ENCODE data around the gene CALHM4. TPM values are rescaled to one million over a fixed set of nuclear protein-coding genes. Genes with fewer than 3 reads are reported as not detected.

The CALHM4 gene
- total and polyA plus RNA-seq, 2 of the 8 experiments (the other 6 are each of a cell fraction or from before 2014, with no cell fraction given): not detected

DNA sequence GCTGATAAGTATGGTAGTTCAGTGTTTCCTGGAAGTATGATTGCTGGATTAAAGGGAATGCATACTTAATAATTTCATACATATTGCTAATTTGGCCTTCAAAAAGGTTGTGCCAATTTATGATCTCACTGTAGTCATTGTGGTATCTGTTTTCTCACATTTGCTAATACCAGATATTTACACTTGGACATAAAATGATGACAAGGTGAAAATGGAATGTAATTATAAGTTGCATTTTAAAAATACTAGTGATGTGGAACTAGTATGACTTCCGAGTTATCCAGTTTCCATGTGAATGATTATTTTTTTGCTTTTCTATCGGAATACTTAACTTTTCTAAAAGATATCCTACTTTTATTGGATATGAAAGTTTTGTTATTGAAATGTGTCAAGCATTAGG is 33.2 kb downstream of the CALHM4 start:
- H4K8ac ChIP-seq (ENCODE audit: extremely low read depth, insufficient read depth, low read length): no peak overlapping the region
- no peak overlapping the region for H2BK120ac ChIP-seq (replicated peaks; ENCODE audit: low read depth, low read length)
- no peak overlapping the region for H2BK20ac ChIP-seq (ENCODE audit: low read length)
- no peak overlapping the region for H3K4ac ChIP-seq (replicated peaks; ENCODE audit: insufficient read length, low read depth, low read length)
- H3K56ac ChIP-seq (replicated peaks; ENCODE audit: insufficient read length, low read depth, low read length): no peak overlapping the region
- no peak overlapping the region for H2BK15ac ChIP-seq (ENCODE audit: low read length)
- no peak overlapping the region for H3K23ac ChIP-seq (ENCODE audit: insufficient read length)
- H3K9me3 ChIP-seq (ENCODE audit: insufficient read depth in 2 of 2, low read depth in 1 of 2, low read length in 1 of 2): no peaks in the 10 kb centered on the region
- WGBS, 2 experiments (ENCODE audit: extremely low coverage in 1 of 2, insufficient coverage in 1 of 2, insufficient read length in 1 of 2, insufficient replicate concordance in 2 of 2, low coverage in 1 of 2, low lambda C conversion rate in 2 of 2, missing lambda C conversion rate in 1 of 2): 91% methylated on average over 2 of the region's 2 CpGs; no CpG with 5 or more reads in 1 of the 2 experiments
- H3K4me3 ChIP-seq (ENCODE audit: extremely low read depth in 1 of 4, insufficient read depth in 2 of 4, low read depth in 3 of 4, low read length in 4 of 4): no peak overlapping the region
- no peak overlapping the region for H4K5ac ChIP-seq (ENCODE audit: insufficient read length, low read depth, low read length)
- H3K79me2 ChIP-seq (ENCODE audit: control insufficient read depth in 1 of 2, insufficient read depth in 2 of 2, low read length in 2 of 2): no peaks in the 10 kb centered on the region
- ChIA-PET CTCF (ENCODE audit: partially characterized antibody) (no interaction called here), POLR2A (ENCODE audit: partially characterized antibody) (interaction anchor here (1.2 kb wide), 1 partner anchor 29 kb away, joined by 5 read pairs; the partner anchor contains the start of gene RSPH4A)
- no peak for FAIRE-seq
- H2BK12ac ChIP-seq (ENCODE audit: low read depth, low read length): no peak overlapping the region
- H4K91ac ChIP-seq (replicated peaks; ENCODE audit: insufficient read length, low read length): no peak overlapping the region
- peaks cover 3% of the 10 kb centered on the region; the same call in 1 of the 2 replicates for H3K23me2 ChIP-seq (ENCODE audit: low read depth, low read length)
- no peaks in the 10 kb centered on the region for H4K20me1 ChIP-seq (replicated peaks in 1 of 2; ENCODE audit: control insufficient read depth in 1 of 2, insufficient read depth in 2 of 2, low read length in 2 of 2)
- H3K4me2 ChIP-seq (ENCODE audit: insufficient read depth in 1 of 2, low read depth in 2 of 2, low read length in 2 of 2): no peak overlapping the region
- no peaks in the 10 kb centered on the region for H3K4me1 ChIP-seq (replicated peaks in 1 of 4; ENCODE audit: control insufficient read depth in 3 of 4, insufficient read depth in 4 of 4, low read length in 3 of 4)
- H3K27ac ChIP-seq (ENCODE audit: low read depth, low read length): no peak overlapping the region
- H3K18ac ChIP-seq (ENCODE audit: extremely low read depth, low read length): no peak overlapping the region
- peaks cover 0 to 26% (median 4%) of the 10 kb centered on the region in 4 experiments; a peak in 5 of 8 replicates for H3K36me3 ChIP-seq (ENCODE audit: control insufficient read depth in 2 of 4, insufficient read depth in 4 of 4, low read length in 3 of 4)
- H2AK5ac ChIP-seq (ENCODE audit: low read depth, low read length): no peak overlapping the region
- no peak overlapping the region for H3K14ac ChIP-seq (ENCODE audit: insufficient read length)
- H3K9ac ChIP-seq (replicated peaks in 1 of 4; ENCODE audit: extremely low read depth in 1 of 4, low read depth in 3 of 4, low read length in 3 of 4): no peak overlapping the region
- no peak for DNase-seq (ENCODE audit: low read depth in 1 of 2, low spot score in 2 of 2)
- H2BK5ac ChIP-seq (ENCODE audit: low read depth, low read length): no peak overlapping the region
- TF ChIP-seq HDAC2 (IDR thresholded peaks at IDR 0.05; ENCODE audit: borderline replicate concordance in 1 of 2, low read depth in 2 of 2, low read length in 2 of 2) (no peak), TEAD4 (IDR thresholded peaks at IDR 0.05; ENCODE audit: low read depth, low read length) (no peak), SIRT6 (IDR thresholded peaks at IDR 0.05; ENCODE audit: low read length) (no peak), POLR2AphosphoS5 (IDR thresholded peaks at IDR 0.05; ENCODE audit: low read depth, low read length) (no peak), RBBP5 (IDR thresholded peaks at IDR 0.05; ENCODE audit: borderline replicate concordance, low read depth, low read length) (no peak), NRF1 (IDR thresholded peaks at IDR 0.05; ENCODE audit: low read depth, low read length) (no peak), CBX5 (IDR thresholded peaks at IDR 0.05; ENCODE audit: low read depth, low read length) (no peak), BRCA1 (IDR thresholded peaks at IDR 0.05; ENCODE audit: low read depth, low read length) (no peak)
- TF ChIP-seq, protein P1, sequence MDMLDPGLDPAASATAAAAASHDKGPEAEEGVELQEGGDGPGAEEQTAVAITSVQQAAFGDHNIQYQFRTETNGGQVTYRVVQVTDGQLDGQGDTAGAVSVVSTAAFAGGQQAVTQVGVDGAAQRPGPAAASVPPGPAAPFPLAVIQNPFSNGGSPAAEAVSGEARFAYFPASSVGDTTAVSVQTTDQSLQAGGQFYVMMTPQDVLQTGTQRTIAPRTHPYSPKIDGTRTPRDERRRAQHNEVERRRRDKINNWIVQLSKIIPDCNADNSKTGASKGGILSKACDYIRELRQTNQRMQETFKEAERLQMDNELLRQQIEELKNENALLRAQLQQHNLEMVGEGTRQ (IDR thresholded peaks at IDR 0.05; ENCODE audit: low read length): no peak
- no peak overlapping the region for H2AFZ ChIP-seq (ENCODE audit: low read length)
- peaks cover 0 to 1% (median 0%) of the 10 kb centered on the region in 4 experiments; a peak in 1 of 7 replicates for H3K27me3 ChIP-seq (replicated peaks in 1 of 4; ENCODE audit: control insufficient read depth in 3 of 4, extremely low read depth in 1 of 4, insufficient read depth in 3 of 4, low read length in 3 of 4)
- no peaks in the 10 kb centered on the region for H3K79me1 ChIP-seq (ENCODE audit: low read depth, low read length)
